Suprapubic skin (tissue), 4 donors: ENCODE measurements around the gene SLC38A1.

Source experiments
- CTCF ChIP-seq, 2 donors: fragments of 200-600 bp in 1 of 2; fragments of 450-650 bp in 1 of 2; sonication (generic) in 1 of 2; IDR thresholded peaks; one replicate each; pipeline ENCODE4 v1.5.1; 2016 to 2019; ENCODE audit warnings: antibody characterized with exemption in 2 of 2, mild to moderate bottlenecking in 1 of 2, moderate library complexity in 1 of 2
- EP300 ChIP-seq: sonication (generic); formaldehyde crosslinking; IDR thresholded peaks from one replicate; pipeline ENCODE4 v1.6.1; 2017; ENCODE audit warnings: antibody characterized with exemption
- POLR2A ChIP-seq, 2 donors: fragments of 450-650 bp; IDR thresholded peaks; one replicate each; pipeline ENCODE4 v1.6.1; 2017; ENCODE audit warnings: antibody characterized with exemption in 2 of 2, mild to moderate bottlenecking in 2 of 2, moderate library complexity in 2 of 2
- POLR2AphosphoS5 ChIP-seq, 3 donors: sonication (generic); formaldehyde crosslinking; IDR thresholded peaks; one replicate each; pipeline ENCODE4 v1.6.1; 2017; ENCODE audit warnings: antibody characterized with exemption in 3 of 3

GRCh38 chr12:46168426-46168825 is 100.4 kb downstream of the SLC38A1 start:
- TF ChIP-seq CTCF (IDR thresholded peaks at IDR 0.05) (no peak), POLR2AphosphoS5 (IDR thresholded peaks at IDR 0.05) (no peak), EP300 (no peak), POLR2A (IDR thresholded peaks at IDR 0.05) (no peak)
